GM11168 (cell line): ENCODE data around the gene SHISA6.

ENCODE experiments used
- in situ Hi-C: fragments of 300-500 bp; cut with MboI; formaldehyde crosslinking; loops from one replicate; pipeline ENCODE4 v1.12.0; 2022; ENCODE audit warnings: low sequenced_read_pairs; ENCODE audit not compliant: unreplicated experiment

Gene SHISA6

DNA sequence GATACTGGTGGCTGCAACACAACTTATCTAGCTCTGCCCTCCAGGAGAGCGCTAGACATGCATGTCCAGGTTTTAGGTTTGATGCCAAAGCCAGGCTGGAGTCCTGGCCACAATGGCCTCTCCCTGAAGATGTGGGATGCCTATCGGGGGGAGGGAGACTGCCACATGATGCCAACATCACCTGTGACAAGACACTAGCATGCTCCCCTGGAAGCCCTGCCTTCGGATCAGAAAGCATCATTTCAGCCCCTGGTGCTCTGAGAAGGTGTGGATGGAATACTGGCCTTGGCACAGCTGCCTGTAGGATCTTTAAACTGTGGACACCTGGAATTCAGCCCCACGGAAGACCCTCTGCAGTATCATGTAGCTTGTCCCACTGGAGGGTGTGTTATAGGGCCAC is 93.5 kb downstream of the SHISA6 start:
- in situ Hi-C loops: no loop called here

GRCh38 chr17:11336290-11336689 is 95.3 kb downstream of the SHISA6 start:
- in situ Hi-C loops: no loop called here

- in situ Hi-C loops: no loop called here
These were observed 99.8 kb downstream of the SHISA6 start for GRCh38 chr17:11340803-11341202.

- in situ Hi-C loops: no loop called here
These were observed 101.1 kb downstream of the SHISA6 start for GRCh38 chr17:11342138-11342537.

DNA sequence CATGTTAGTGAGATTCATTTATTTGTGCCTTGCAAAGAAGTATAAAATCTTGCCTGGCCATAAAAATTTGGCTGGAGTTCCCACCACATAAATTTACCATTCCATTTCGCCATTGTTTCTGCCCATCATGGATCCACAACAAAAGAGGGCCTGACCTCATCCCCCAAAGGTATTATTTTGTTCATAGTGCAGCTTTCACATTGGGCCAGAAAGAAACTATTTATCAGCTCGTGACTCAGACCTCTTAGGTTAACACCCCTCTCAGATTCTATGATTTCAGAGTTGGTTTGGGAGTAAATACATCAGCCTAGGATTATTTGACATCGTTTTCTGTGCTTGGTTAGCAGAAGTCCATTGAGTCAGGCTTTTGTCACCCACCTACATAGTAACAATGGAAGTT is 108.1 kb downstream of the SHISA6 start:
- in situ Hi-C loops: no loop called here

DNA sequence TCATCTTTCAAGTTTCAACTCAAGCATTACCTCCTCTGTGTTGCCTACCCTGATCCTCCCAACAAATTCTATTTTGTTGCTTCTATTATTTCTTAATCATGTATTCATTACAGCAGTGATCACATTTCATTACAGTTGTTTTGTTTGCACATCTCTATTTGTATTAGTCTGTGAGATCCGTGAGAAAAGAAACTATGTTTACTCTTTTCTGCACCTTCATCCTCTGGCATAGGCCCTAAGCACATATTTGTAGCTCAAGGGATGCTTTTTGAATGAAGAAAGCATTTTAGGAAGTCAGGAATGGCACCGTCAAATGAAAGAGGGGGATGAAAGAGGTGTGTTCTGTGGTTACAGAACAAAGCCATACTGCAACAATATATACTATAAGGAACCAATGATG is 110.5 kb downstream of the SHISA6 start:
- in situ Hi-C loops: no loop called here

GRCh38 chr17:11353601-11354000 is 112.6 kb downstream of the SHISA6 start:
- in situ Hi-C loops: no loop called here

GRCh38 chr17:11356371-11356770 is 115.4 kb downstream of the SHISA6 start:
- in situ Hi-C loops: no loop called here

DNA sequence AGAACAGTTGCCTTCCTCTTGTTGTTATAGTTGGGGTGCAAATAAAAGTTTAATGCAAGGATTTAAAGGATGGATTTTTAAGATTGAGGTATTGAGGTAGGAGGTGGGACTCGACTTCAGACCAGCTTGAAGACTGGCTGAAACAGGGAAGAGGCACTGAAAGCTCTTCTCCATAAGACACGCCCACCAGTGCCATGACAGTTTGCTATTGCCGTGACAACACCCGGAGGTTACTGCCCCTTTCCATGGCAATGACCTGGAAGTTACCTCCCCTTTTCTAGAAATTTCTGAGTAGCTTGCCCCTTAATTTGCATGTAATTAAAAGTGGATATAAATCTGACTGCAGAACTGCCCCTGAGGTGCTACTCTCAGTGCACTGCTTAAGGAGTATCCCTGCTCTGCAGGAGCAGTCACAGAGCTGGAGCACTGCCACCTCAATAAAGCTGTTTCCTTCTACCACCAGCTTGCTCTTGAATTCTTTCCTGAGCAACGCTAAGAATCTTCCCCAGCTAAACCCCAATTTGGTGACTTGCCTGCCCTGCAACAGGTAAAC is 122.6 kb downstream of the SHISA6 start:
- in situ Hi-C loops: no loop called here

GRCh38 chr17:11366272-11366850 is 125.3 kb downstream of the SHISA6 start:
- in situ Hi-C loops: no loop called here

DNA sequence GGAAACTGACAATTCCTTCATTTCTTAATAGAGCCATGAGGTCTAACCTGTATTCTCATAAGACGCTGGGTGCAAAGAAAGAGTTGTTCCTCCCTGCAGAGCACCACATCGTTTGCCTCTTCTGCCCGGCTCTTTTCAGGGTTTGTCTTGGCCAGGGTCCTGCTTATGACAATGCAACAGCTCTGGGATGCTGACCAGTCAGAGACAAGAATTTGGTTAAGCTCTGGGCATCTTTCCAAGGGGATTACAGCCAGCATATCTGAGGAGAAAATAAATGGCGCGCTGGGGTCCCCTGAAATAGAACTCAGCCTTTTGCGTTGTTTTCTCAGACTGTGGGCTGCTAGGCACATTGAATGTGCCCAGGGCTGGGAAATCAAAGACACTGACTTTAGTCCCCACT is 128.6 kb downstream of the SHISA6 start:
- in situ Hi-C loops: no loop called here

- in situ Hi-C loops: no loop called here
These were observed 131.7 kb downstream of the SHISA6 start for GRCh38 chr17:11372692-11373091.

DNA sequence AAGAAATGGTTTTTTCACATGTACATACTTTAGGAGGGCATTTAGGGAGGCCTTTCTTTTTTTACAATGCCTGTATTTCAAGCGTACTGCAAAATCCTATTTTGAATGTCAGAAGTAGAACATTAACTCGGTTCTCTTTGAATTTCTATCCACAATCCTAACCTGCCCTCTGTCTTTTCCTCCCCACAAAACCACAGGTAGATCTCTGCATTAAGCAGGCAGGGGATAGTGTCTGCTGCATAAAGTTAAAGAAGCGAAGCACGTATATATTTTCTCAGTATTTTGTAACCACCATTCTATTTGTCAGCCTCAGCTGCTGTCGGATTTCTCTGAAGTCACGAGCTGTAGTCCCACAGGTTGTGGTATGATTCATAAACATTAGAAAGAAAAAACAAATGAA is 137.5 kb downstream of the SHISA6 start:
- in situ Hi-C loops: no loop called here

DNA sequence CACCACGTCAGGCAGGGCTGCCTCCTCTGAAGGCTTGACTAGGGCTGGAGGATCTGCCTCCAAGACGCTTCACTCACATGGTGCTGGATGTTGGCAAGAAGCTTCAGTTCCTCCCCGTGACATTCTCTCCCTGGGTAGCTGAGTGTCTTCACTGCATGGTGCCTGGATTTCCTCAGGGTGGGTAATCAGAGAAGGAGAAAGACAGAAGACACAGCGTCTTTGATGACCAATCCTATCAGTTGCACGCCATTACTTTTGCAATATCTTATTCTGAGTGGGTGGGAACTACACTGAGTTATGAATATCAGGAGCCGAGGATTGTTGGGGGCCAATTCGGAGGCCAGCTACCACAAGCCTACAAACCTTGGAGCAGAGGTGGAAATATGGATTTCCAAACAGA is 139.7 kb downstream of the SHISA6 start:
- in situ Hi-C loops: no loop called here

DNA sequence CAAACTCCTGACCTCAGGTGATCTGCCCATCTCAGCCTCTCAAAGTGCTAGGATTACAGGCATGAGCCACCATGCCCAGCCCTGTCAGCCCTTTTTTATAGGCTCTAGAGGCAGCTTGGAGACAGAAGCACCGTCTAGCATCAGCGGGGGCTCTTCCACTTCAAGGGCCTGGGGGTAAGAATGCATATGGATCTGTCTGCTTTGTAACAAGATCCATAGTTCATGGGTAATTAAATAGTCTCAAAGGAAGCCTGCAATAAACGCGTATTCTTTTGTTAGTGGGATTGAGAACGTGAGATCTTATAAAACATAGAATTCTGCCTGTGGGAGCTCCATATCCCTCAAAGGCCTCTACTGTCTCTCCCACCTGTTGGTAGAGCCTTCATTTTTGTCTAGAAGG is 142.1 kb downstream of the SHISA6 start:
- in situ Hi-C loops: no loop called here

DNA sequence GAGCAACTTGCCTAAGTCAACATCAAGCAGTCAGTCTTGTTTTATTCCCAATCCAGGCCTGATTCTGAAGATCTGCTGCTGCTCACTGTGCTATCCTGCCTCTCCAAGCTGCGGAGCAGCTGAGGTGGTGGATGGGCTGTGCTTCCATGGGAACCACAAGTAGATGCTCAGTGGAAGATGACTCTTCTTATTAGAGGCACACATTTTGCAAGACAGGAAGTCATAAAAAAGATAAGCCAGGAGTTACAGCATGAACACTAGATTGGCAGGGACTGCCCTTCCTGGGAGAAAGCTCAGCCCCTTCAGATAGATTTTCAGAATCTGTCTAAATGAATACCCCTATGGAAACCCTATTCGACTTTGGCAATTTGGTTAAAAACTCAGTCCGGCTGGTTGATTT is 143.1 kb downstream of the SHISA6 start:
- in situ Hi-C loops: no loop called here

GRCh38 chr17:11387610-11388009 is 146.6 kb downstream of the SHISA6 start:
- in situ Hi-C loops: no loop called here

DNA sequence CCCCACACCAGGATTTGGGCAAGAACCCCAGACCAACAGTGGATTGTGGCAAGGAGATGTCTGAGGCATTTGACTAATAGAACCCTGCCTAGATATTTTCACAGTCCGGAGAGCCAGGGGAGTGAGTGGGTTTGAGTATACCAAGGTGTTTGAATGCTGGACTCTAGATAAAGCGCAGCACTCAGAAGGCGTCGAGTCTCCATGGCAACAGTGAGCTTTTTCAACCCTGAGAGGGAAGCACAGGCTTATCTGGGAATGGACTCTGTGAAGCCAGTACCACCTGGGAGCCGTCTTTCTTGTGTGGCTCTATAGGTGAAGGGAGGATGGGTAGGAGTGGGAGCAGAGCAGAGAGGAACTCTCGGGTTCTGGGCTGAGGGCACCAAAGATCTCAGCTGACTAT is 147.0 kb downstream of the SHISA6 start:
- in situ Hi-C loops: no loop called here

DNA sequence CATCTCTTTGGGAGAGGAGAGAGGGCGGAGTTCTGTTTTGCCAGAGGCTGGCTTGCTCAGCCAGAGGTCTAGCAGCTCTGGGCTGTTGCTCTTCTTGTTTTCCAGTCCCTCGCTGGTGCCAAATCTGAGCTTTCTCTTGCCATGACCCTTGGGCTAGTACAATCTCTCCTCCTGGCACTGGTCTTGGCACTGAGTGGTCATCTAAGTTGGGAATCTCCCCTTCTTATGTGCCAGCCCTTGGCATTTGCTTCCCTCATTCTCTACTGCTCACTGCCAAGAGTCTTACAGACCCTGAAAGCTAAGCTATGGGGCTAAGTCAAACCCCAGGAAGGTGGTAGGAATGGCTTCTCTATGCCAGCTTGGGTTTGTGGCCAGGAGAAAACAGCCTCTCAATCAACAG is 148.6 kb downstream of the SHISA6 start:
- in situ Hi-C loops: no loop called here

- in situ Hi-C loops: no loop called here
These were observed 150.1 kb downstream of the SHISA6 start for GRCh38 chr17:11391134-11391533.

GRCh38 chr17:11404431-11405276 is 163.6 kb downstream of the SHISA6 start:
- in situ Hi-C loops: no loop called here

- in situ Hi-C loops: no loop called here
These were observed 165.7 kb downstream of the SHISA6 start for GRCh38 chr17:11406716-11407115.
